HG03558 (cell line): ENCODE data around the gene TESPA1.
"Not testable (repeated sequence)": the region's sequence is repeated elsewhere in the genome, so short reads cannot be mapped to it uniquely, and the experiment has no call there.

ENCODE experiments used
- ATAC-seq: cut with Tn5 transposase; IDR thresholded peaks from one replicate; pipeline ENCODE4 v1.9.1; 2021; ENCODE audit warnings: moderate number of reproducible peaks; ENCODE audit not compliant: unreplicated experiment; ENCODE audit errors: extremely low read depth

The TESPA1 gene

GRCh38 chr12:54954228-54954627 lies 30.3 kb downstream of the TESPA1 start:
- no peak for ATAC-seq

- ATAC-seq = no peak
Observed at GRCh38 chr12:54950071-54950727, 34.4 kb downstream of the TESPA1 start.

GRCh38 chr12:54949073-54949711 lies 35.4 kb downstream of the TESPA1 start:
- ATAC-seq = no peak

GRCh38 chr12:54948171-54948570 lies 36.4 kb downstream of the TESPA1 start:
- no peak for ATAC-seq

GRCh38 chr12:54945082-54945481 lies 39.5 kb downstream of the TESPA1 start:
- no peak for ATAC-seq

GRCh38 chr12:54943292-54943691 lies 41.3 kb downstream of the TESPA1 start:
- not testable (repeated sequence) for ATAC-seq

GRCh38 chr12:54941659-54942058 lies 42.9 kb downstream of the TESPA1 start:
- ATAC-seq = no peak

GRCh38 chr12:54940727-54941315 lies 43.7 kb downstream of the TESPA1 start:
- ATAC-seq = no peak

GRCh38 chr12:54937929-54938328 lies 46.6 kb downstream of the TESPA1 start:
- no peak for ATAC-seq

GRCh38 chr12:54937376-54937775 lies 47.2 kb downstream of the TESPA1 start:
- no peak for ATAC-seq

GRCh38 chr12:54936736-54937135 lies 47.8 kb downstream of the TESPA1 start:
- no peak for ATAC-seq

- peak; percentile 91 for ATAC-seq
Observed at GRCh38 chr12:54935235-54935951, 49.2 kb downstream of the TESPA1 start.

GRCh38 chr12:54934419-54934818 lies 50.1 kb downstream of the TESPA1 start:
- no peak for ATAC-seq

- no peak for ATAC-seq
Observed at GRCh38 chr12:54933376-54933775, 51.2 kb downstream of the TESPA1 start.

- ATAC-seq = no peak
Observed at GRCh38 chr12:54932691-54933090, 51.9 kb downstream of the TESPA1 start.

- ATAC-seq = no peak
Observed at GRCh38 chr12:54932038-54932437, 52.5 kb downstream of the TESPA1 start.

- no peak for ATAC-seq
Observed at GRCh38 chr12:54929998-54930397, 54.6 kb downstream of the TESPA1 start.

GRCh38 chr12:54926246-54926645 lies 58.3 kb downstream of the TESPA1 start:
- no peak for ATAC-seq

- ATAC-seq = no peak
Observed at GRCh38 chr12:54924972-54925707, 59.4 kb downstream of the TESPA1 start.

GRCh38 chr12:54917001-54917488 lies 67.5 kb downstream of the TESPA1 start:
- no peak for ATAC-seq
